GM18868 (cell line): ENCODE results near the gene ENTPD5.
"Not testable (repeated sequence)": the region's sequence is repeated elsewhere in the genome, so short reads cannot be mapped to it uniquely, and the experiment has no call there.

Experiments
- ATAC-seq: cut with Tn5 transposase; IDR thresholded peaks from one replicate; pipeline ENCODE4 v1.9.1; 2021; ENCODE audit warnings: mild to moderate bottlenecking, moderate library complexity; ENCODE audit not compliant: unreplicated experiment

Gene ENTPD5

DNA sequence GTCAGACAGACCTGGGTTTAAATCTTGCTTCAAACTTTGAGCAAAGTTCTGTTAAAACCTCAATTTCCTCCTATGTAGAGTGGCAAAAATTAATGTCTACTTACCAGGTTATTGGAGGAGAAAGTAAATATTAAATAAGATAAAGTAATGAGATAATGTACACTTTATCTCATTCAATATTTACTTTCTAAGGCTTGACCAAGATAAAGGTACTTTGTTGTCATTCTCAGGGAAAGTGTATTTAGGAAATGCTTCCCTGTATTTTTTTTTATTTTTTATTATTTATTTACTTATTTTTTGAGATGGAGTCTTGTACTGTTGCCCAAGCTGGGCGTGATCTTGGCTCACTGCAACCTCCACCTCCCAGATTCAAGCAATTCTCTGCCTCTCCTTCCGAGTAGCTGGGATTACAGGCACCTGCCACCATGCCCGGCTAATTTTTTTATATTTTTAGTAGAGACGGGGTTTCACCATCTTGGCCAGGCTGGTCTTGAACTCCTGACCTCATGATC, 73.9 kb downstream of the ENTPD5 start:
- no peak for ATAC-seq

DNA sequence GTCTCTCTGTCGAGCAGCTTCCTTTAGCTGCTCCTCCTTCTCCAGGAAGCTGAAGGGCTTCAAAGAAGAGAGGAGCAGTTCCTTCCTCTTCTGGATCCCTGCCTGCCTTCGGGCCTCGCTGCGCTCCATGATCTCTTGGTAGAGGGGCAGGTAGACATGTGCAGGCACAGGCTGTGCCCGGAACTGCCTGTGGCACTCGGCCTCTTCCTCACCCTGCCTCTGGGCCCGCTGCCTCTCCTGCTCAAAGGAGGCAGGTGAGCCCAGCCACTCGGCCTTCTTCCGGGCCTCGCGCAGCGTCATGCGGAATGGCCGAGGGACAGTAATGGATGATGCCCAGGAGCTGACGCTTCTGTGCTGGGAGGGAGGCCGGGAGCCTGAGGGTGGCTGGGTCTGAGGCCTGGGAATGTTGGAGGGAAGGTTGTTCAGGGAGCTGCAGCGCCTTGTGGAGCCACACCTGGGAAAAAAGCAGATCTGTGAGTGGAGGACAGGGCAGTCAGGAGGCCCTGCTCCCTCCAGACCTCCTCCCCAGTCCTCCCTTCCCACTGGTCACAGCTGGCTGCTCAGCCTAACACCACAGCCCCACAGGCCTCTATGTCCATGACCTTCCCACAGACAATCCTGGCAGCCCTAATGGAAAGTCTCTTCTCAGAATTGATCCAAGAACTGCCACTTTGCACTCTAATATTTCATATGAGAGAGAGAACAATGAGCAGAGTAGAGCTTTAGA, 74.5 kb downstream of the ENTPD5 start:
- no peak for ATAC-seq

DNA sequence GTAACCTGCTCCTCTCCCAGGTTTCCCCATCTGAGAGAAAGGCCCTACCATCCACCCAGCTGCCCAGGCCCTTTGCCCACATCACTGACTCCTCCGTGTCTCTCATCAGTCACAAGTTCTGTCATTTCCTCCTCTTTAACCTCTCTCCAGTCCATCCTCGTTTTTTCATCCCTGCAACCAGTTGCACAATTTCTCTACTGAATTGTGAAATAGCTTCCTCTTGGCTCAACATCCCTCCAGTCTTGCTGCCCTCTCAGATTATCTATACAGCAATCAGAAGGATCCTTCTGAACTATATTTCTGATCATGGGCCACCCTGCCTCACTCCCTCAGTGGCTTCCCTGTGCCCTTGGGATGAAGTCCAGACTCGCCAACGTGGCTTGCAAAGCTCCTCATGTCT, 76.0 kb downstream of the ENTPD5 start:
- ATAC-seq = no peak

DNA sequence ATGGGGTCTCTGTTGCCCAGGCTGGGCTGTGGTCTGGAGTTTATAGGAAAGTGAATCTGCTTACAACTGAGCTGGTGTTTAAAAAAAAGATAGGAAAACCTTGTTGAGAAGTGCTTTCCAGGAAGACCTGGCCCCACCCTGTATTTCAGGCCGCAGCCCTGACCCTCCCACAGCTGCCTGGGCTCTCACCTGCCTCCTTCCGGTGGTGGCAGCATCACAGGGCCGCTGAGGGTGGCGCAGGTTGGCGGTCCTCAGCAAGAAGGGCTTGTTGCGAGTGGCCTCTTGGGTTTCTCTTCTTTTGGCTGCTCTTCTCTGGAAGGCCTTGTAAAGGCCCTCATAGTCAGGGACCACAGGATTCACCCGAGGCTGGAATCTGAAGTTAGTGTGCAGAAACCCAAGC, 76.9 kb downstream of the ENTPD5 start:
- ATAC-seq = no peak

DNA sequence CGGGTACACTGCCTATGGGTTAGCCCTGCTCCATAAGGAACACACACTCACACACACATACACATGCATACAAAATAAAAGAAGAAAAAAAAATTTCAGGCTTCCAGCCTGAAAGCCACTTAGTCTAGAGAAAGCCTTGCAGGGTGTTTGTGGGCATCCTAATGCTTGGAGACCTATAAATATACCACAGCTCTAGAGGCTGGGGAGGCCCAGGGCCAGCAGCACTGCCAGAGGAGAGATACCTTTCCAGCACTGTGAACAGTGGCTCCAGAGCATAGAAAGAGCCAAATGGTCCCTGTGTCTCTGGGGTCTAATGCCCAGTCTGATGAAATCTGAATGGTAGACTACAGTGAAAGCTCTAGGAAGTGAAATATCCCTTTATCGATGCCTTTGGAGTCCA, 82.1 kb downstream of the ENTPD5 start:
- ATAC-seq = no peak

DNA sequence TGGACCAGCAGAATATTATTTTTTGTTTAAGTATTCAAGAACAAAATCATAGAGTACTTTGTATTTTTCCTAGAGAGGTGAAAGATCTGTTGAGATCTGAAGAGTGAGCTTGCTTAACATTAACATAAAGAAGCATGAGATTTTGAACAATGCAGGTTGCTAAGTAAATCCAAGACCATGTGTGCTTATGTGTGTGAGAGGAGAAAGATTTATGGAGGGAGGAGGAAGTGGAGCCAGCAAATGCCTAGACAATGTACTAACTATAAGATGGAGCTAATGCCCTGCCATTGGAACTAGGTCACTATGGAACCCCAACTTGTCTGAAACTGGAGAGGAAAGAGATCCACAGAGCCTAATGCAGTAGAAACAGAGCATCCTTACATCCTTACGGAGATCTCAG, 82.5 kb downstream of the ENTPD5 start:
- ATAC-seq = no peak

DNA sequence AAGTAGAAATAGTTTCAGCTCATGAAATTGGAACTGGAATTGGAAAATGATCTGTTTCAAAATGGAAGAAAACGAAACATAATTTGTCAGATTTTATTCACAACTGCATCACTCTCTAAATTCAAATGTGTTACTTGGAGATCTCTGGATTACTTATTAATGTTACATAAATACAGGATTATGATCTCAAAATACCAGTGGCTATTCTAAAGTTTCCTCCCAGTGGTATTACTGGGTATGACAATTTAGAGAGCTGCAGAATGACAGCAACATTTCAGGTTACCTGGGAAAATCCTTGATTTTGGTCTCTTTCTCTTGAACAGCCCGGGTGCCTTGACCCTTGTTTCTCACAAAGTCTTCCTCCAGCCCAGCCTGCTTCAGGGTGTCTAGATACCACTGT, 83.4 kb downstream of the ENTPD5 start:
- no peak for ATAC-seq

DNA sequence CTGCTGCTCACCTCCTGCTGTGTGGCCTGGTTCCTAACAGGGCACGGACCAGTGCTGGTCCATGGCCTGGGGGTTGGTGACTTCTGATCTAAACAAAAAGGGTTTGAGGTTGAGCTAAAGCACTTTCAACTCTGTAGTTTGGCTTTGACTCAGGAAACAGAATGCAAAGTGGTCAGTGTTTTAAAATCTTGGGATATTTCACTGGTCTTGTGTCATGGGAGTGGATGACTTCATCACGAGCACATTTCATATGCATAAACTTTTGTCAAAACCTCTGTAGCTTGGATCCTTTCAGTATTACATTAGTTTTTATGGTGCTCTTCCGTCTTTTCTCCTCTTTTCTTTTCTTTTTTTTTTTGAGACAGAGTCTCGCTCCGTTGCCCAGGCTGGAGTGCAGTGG, 94.8 kb downstream of the ENTPD5 start:
- no peak for ATAC-seq

DNA sequence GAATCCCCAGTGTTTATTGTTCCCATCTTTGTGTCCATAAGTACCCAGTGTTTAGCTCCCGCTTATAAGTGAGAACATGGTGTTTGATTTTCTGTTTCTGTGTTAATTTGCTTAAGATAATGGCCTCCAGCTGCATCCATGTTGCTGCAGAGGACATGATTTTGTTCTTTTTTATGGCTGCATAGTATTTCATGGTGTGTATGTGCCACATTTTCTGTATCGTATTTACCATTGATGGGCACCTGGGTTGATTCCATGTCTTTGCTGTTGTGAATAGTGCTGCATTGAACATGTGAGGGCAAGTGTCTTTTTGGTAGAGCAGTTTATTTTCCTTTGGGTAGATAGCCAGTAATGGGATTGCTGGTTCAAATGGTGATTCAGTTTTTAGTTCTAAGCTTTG, 99.6 kb downstream of the ENTPD5 start:
- not testable (repeated sequence) for ATAC-seq

DNA sequence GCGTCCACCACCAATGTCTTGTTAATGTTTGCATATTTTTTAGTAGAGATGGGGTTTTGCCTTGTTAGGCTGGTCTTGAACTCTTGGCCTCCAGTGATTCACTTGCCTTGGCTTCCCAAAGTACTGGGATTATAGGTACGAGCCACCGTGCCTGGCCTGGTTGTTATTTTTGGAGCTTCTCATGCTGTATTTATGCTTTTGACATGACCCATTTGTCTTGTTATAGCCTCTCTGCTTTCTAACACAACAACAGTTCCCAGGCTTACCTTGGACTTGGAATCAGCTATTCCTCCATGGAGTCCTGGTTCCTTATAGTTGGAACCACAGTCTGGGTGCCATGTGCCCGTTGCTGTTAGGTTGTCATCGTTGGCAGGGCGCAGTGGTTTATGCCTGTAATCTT, 102.8 kb downstream of the ENTPD5 start:
- no peak for ATAC-seq

DNA sequence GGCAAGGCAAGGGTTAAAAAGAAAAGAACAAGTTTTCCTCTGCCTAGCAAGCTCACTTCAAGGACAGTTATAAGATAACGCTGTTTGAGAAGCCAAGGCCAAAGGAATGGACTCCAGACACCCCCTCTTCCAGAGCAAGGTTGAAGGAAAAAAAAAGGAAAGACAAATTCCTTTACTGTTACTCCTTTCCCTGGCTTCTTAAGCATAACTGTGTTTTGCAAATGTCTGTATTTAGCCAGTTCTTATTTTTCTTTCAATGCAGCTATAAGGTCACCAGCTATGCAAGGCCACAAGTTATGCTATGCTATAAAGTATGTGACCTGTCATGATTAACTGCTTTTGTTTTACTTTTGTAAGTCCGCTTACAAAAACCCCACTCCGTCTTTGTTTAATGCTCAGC, 105.8 kb downstream of the ENTPD5 start:
- no peak for ATAC-seq

DNA sequence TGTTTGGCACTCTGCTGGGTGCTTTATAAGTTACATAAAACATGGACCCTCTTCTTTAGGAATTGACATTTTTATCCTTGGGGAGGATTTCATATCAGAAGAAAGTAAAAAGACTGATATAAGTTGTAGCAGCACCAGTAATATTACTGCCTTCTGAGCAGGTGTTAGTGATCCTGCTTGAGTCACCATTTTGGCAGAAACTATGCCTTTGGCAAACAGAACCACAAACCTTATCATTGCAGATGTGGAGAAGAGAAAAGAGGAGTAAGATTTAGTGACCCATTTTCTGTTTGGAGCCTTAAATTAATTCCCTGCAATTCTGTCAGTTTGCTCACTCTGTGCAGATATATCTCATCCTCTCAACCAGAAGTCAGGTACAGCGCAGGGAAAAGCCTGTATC, 109.4 kb downstream of the ENTPD5 start:
- no peak for ATAC-seq
